ENCODE measurements around the gene AP2B1. TPM values are rescaled to one million over a fixed set of nuclear protein-coding genes. Genes with fewer than 3 reads are reported as not detected.
"Not testable (repeated sequence)": the region's sequence is repeated elsewhere in the genome, so short reads cannot be mapped to it uniquely, and the experiment has no call there.

AP2B1 gene
- polyA plus RNA-seq, 4 donors, result 117 to 136 (median 121) TPM

GRCh38 chr17:35742896-35743477, 155.9 kb downstream of the AP2B1 start:
- no peak for DNase-seq (ENCODE audit: low read depth in 4 of 4, low spot score in 2 of 4)

- no peak for DNase-seq (ENCODE audit: low read depth in 4 of 4, low spot score in 2 of 4)
Observed at GRCh38 chr17:35743626-35744328, 156.7 kb downstream of the AP2B1 start.

- no peak for DNase-seq (ENCODE audit: low read depth in 4 of 4, low spot score in 2 of 4)
Observed at GRCh38 chr17:35744830-35745229, 157.7 kb downstream of the AP2B1 start.

GRCh38 chr17:35745246-35745645, 158.1 kb downstream of the AP2B1 start:
- no peak for DNase-seq (ENCODE audit: low read depth in 4 of 4, low spot score in 2 of 4)

GRCh38 chr17:35745749-35746320, 158.7 kb downstream of the AP2B1 start:
- no peak for DNase-seq (ENCODE audit: low read depth in 4 of 4, low spot score in 2 of 4)

- peak in 1 of 4 donors; percentile 64 for DNase-seq (ENCODE audit: low read depth in 4 of 4, low spot score in 2 of 4)
Observed at GRCh38 chr17:35747540-35748017, 160.5 kb downstream of the AP2B1 start.

- no peak for DNase-seq (ENCODE audit: low read depth in 4 of 4, low spot score in 2 of 4)
Observed at GRCh38 chr17:35748341-35748841, 161.3 kb downstream of the AP2B1 start.

- DNase-seq (ENCODE audit: low read depth in 4 of 4, low spot score in 2 of 4), result no peak
Observed at GRCh38 chr17:35748979-35749378, 161.9 kb downstream of the AP2B1 start.

- no peak for DNase-seq (ENCODE audit: low read depth in 4 of 4, low spot score in 2 of 4)
Observed at GRCh38 chr17:35749560-35750412, 162.7 kb downstream of the AP2B1 start.

GRCh38 chr17:35750526-35751395, 163.6 kb downstream of the AP2B1 start:
- no peak for DNase-seq (ENCODE audit: low read depth in 4 of 4, low spot score in 2 of 4)

- not testable (repeated sequence) for DNase-seq (ENCODE audit: low read depth in 4 of 4, low spot score in 2 of 4)
Observed at GRCh38 chr17:35751541-35751940, 164.4 kb downstream of the AP2B1 start.

- no peak for DNase-seq (ENCODE audit: low read depth in 4 of 4, low spot score in 2 of 4)
Observed at GRCh38 chr17:35752471-35752870, 165.3 kb downstream of the AP2B1 start.

- DNase-seq (ENCODE audit: low read depth in 4 of 4, low spot score in 2 of 4), result no peak
Observed at GRCh38 chr17:35752945-35753764, 166.0 kb downstream of the AP2B1 start, which contains the start of gene GAS2L2. Gene GAS2L2, minus strand, starts transcription at chr17:35753239. Its CDS starts 389 bp downstream, at chr17:35752850.

- DNase-seq (ENCODE audit: low read depth in 4 of 4, low spot score in 2 of 4), result no peak
Observed at GRCh38 chr17:35757243-35757642, 170.1 kb downstream of the AP2B1 start.

GRCh38 chr17:35760587-35760986, 173.5 kb downstream of the AP2B1 start, which contains the start of gene C17orf50:
Gene C17orf50, plus strand, starts transcription at chr17:35760887. Its CDS starts 55 bp downstream, at chr17:35760942.
- DNase-seq (ENCODE audit: low read depth in 4 of 4, low spot score in 2 of 4), result no peak

- DNase-seq (ENCODE audit: low read depth in 4 of 4, low spot score in 2 of 4), result no peak
Observed at GRCh38 chr17:35761601-35762000, 174.5 kb downstream of the AP2B1 start.

GRCh38 chr17:35763767-35764122, 176.6 kb downstream of the AP2B1 start:
- no peak for DNase-seq (ENCODE audit: low read depth in 4 of 4, low spot score in 2 of 4)

- DNase-seq (ENCODE audit: low read depth in 4 of 4, low spot score in 2 of 4), result peak; percentile 53 to 82 (median 77)
Observed at GRCh38 chr17:35764123-35764991, 177.2 kb downstream of the AP2B1 start.
